ENCODE measurements around the gene HMGB1. TPM values are rescaled to one million over a fixed set of nuclear protein-coding genes. Genes with fewer than 3 reads are reported as not detected.
"Not testable (repeated sequence)": the region's sequence is repeated elsewhere in the genome, so short reads cannot be mapped to it uniquely, and the experiment has no call there.

The HMGB1 gene
- total RNA-seq, 1 donor from 2014 or later: 476 TPM

- TF ChIP-seq CTCF (IDR thresholded peaks at IDR 0.05; ENCODE audit: unreplicated experiment): no peak
- Mint-ChIP-seq H3K27me3 (ENCODE audit: low read depth) (peaks cover 3% of the 10 kb centered on the region), H3K27ac (no peak overlapping the region), H3K9me3 (no peaks in the 10 kb centered on the region), H3K4me1 (peaks cover 34% of the 10 kb centered on the region), H3K4me3 (no peak overlapping the region), H3K36me3 (peaks cover 10% of the 10 kb centered on the region)
- DNase-seq (ENCODE audit: low spot score in 2 of 2, unreplicated experiment in 2 of 2): no peak
Observed at GRCh38 chr13:30465343-30465592, 468 bp downstream of the HMGB1 start.

GRCh38 chr13:30464496-30465342 is 1.0 kb downstream of the HMGB1 start:
- peaks cover 3% of the 10 kb centered on the region for H3K27me3 Mint-ChIP-seq (ENCODE audit: low read depth)
- H3K36me3 Mint-ChIP-seq: peaks cover 10% of the 10 kb centered on the region
- H3K9me3 Mint-ChIP-seq: no peaks in the 10 kb centered on the region
- peaks cover 34% of the 10 kb centered on the region for H3K4me1 Mint-ChIP-seq
- H3K27ac Mint-ChIP-seq: peak overlapping the region; percentile 98
- DNase-seq (ENCODE audit: low spot score in 2 of 2, unreplicated experiment in 2 of 2): peak; percentile 69 to 80
- TF ChIP-seq CTCF (IDR thresholded peaks at IDR 0.05; ENCODE audit: unreplicated experiment): no peak
- H3K4me3 Mint-ChIP-seq: peak overlapping the region; percentile 74

- no peak for DNase-seq (ENCODE audit: low spot score in 2 of 2, unreplicated experiment in 2 of 2)
- Mint-ChIP-seq H3K36me3 (peaks cover 14% of the 10 kb centered on the region), H3K4me3 (peak overlapping the region; percentile 74), H3K9me3 (no peaks in the 10 kb centered on the region), H3K27ac (peak overlapping the region; percentile 98), H3K4me1 (peaks cover 34% of the 10 kb centered on the region), H3K27me3 (ENCODE audit: low read depth) (peaks cover 3% of the 10 kb centered on the region)
- TF ChIP-seq CTCF (IDR thresholded peaks at IDR 0.05; ENCODE audit: unreplicated experiment): no peak
Observed at GRCh38 chr13:30463787-30464495, 1.8 kb downstream of the HMGB1 start.

- H3K4me3 Mint-ChIP-seq; H3K9me3 Mint-ChIP-seq; H3K27me3 Mint-ChIP-seq (ENCODE audit: low read depth); DNase-seq (ENCODE audit: low spot score in 2 of 2, unreplicated experiment in 2 of 2): not testable (repeated sequence)
- H3K36me3 Mint-ChIP-seq: peaks cover 17% of the 10 kb centered on the region
- peak overlapping the region; percentile 75 for H3K27ac Mint-ChIP-seq
- peaks cover 28% of the 10 kb centered on the region for H3K4me1 Mint-ChIP-seq
Observed at GRCh38 chr13:30461279-30462066, 4.3 kb downstream of the HMGB1 start.

GRCh38 chr13:30457306-30457891 is 8.3 kb downstream of the HMGB1 start:
- H3K27me3 Mint-ChIP-seq (ENCODE audit: low read depth): no peaks in the 10 kb centered on the region
- no peaks in the 10 kb centered on the region for H3K9me3 Mint-ChIP-seq
- H3K4me1 Mint-ChIP-seq: peaks cover 8% of the 10 kb centered on the region
- TF ChIP-seq CTCF (IDR thresholded peaks at IDR 0.05; ENCODE audit: unreplicated experiment): no peak
- no peak overlapping the region for H3K4me3 Mint-ChIP-seq
- no peak for DNase-seq (ENCODE audit: low spot score in 2 of 2, unreplicated experiment in 2 of 2)
- peaks cover 16% of the 10 kb centered on the region for H3K36me3 Mint-ChIP-seq
- H3K27ac Mint-ChIP-seq: no peak overlapping the region
